ENCODE measurements around the gene ASPSCR1. TPM values are rescaled to one million over a fixed set of nuclear protein-coding genes. Genes with fewer than 3 reads are reported as not detected.

Gene ASPSCR1
- total and polyA plus RNA-seq, 9 of the 15 experiments (the other 6 are each of a cell fraction or from before 2014, with no cell fraction given): 0.90 to 36.9 (median 11.6) TPM

- TF ChIP-seq HMGXB4 (CRISPR knock-in tag; IDR thresholded peaks at IDR 0.05) (no peak), ZNF655 (CRISPR knock-in tag; IDR thresholded peaks at IDR 0.05) (no peak), DACH1 (IDR thresholded peaks at IDR 0.05; ENCODE audit: partially characterized antibody) (no peak), HNRNPH1 (optimal IDR thresholded peaks at IDR 0.05; ENCODE audit: low read depth, low read length) (no peak), U2AF2 (optimal IDR thresholded peaks at IDR 0.05; ENCODE audit: low read depth, low read length) (no peak), STAG1 (CRISPR knock-in tag; IDR thresholded peaks at IDR 0.05; ENCODE audit: borderline replicate concordance) (peak; percentile 55; the same call in 1 of the 2 replicates), NFXL1 (CRISPR knock-in tag; IDR thresholded peaks at IDR 0.05) (no peak), ELF4 (CRISPR knock-in tag; IDR thresholded peaks at IDR 0.05) (no peak), ZNF644 (tag; IDR thresholded peaks at IDR 0.05; ENCODE audit: low read depth) (no peak), ESRRB (CRISPR knock-in tag; IDR thresholded peaks at IDR 0.05; ENCODE audit: borderline replicate concordance) (no peak), CREM (IDR thresholded peaks at IDR 0.05; ENCODE audit: low read depth) (peak; percentile 71), THRAP3 (IDR thresholded peaks at IDR 0.05; ENCODE audit: borderline replicate concordance) (no peak), ZNF282 (CRISPR knock-in tag; IDR thresholded peaks at IDR 0.05) (no peak), MEIS2 (IDR thresholded peaks at IDR 0.05; ENCODE audit: partially characterized antibody) (no peak), ZNF23 (CRISPR knock-in tag; IDR thresholded peaks at IDR 0.05) (no peak), MECOM (CRISPR knock-in tag; IDR thresholded peaks at IDR 0.05) (no peak), ATF1 (CRISPR knock-in tag; IDR thresholded peaks at IDR 0.05) (no peak), ATF1 (tag; IDR thresholded peaks at IDR 0.05) (no peak), ZNF146 (CRISPR knock-in tag; IDR thresholded peaks at IDR 0.05; ENCODE audit: unreplicated experiment) (no peak), PRMT5 (CRISPR knock-in tag; IDR thresholded peaks at IDR 0.05) (no peak), ILK (tag; IDR thresholded peaks at IDR 0.05; ENCODE audit: borderline replicate concordance, low read depth) (no peak), PML (IDR thresholded peaks at IDR 0.05; ENCODE audit: low read length) (no peak), FIP1L1 (IDR thresholded peaks at IDR 0.05; ENCODE audit: low read depth, low read length, poor library complexity, severe bottlenecking) (peak; percentile 62), ZFX (CRISPR knock-in tag; IDR thresholded peaks at IDR 0.05) (peak; percentile 55; the same call in 1 of the 2 replicates), ZNF511 (CRISPR knock-in tag; IDR thresholded peaks at IDR 0.05) (0 out of 2 replicates have a peak, but pooled peaks have one; percentile 40), PHF8 (IDR thresholded peaks at IDR 0.05; ENCODE audit: borderline replicate concordance, low read length) (no peak), POLR2A (conservative IDR thresholded peaks at IDR 0.05) (no peak), DMBX1 (CRISPR knock-in tag; IDR thresholded peaks at IDR 0.05; ENCODE audit: borderline replicate concordance) (no peak)
Observed at GRCh38 chr17:82019690-82020571, 42.5 kb downstream of the ASPSCR1 start (continued).

All from K562 (cell line).